SIG-M5 treated with dmso at 0.1 percent for 504 hours (cell line): ENCODE data around the gene CREB5.

ENCODE experiments used
- DNase-seq: peaks from one replicate; lab custom pipeline; 2025; ENCODE audit not compliant: unreplicated experiment; lab: John Stamatoyannopoulos, UW

Gene CREB5

GRCh38 chr7:28703037-28703765 lies 290.9 kb downstream of the CREB5 start:
- DNase-seq, result no peak

- no peak for DNase-seq
Observed at GRCh38 chr7:28704706-28705105, 292.4 kb downstream of the CREB5 start.

- DNase-seq, result no peak
Observed at GRCh38 chr7:28705350-28705749, 293.0 kb downstream of the CREB5 start.

GRCh38 chr7:28706584-28706983 lies 294.3 kb downstream of the CREB5 start:
- no peak for DNase-seq

- no peak for DNase-seq
Observed at GRCh38 chr7:28707291-28707690, 295.0 kb downstream of the CREB5 start.

- DNase-seq, result no peak
Observed at GRCh38 chr7:28708033-28708951, 296.0 kb downstream of the CREB5 start.

- no peak for DNase-seq
Observed at GRCh38 chr7:28709748-28710147, 297.4 kb downstream of the CREB5 start.

GRCh38 chr7:28711114-28711513 lies 298.8 kb downstream of the CREB5 start:
- no peak for DNase-seq

- no peak for DNase-seq
Observed at GRCh38 chr7:28714459-28715120, 302.3 kb downstream of the CREB5 start.

GRCh38 chr7:28717445-28718054 lies 305.2 kb downstream of the CREB5 start:
- no peak for DNase-seq

GRCh38 chr7:28718055-28718481 lies 305.8 kb downstream of the CREB5 start:
- DNase-seq, result no peak

- DNase-seq, result no peak
Observed at GRCh38 chr7:28718545-28718944, 306.2 kb downstream of the CREB5 start.

GRCh38 chr7:28722684-28723083 lies 310.4 kb downstream of the CREB5 start:
- DNase-seq, result no peak

- DNase-seq, result no peak
Observed at GRCh38 chr7:28723336-28723735, 311.0 kb downstream of the CREB5 start.

- no peak for DNase-seq
Observed at GRCh38 chr7:28724563-28724962, 312.2 kb downstream of the CREB5 start.

GRCh38 chr7:28725045-28725642 lies 312.8 kb downstream of the CREB5 start:
- no peak for DNase-seq

- no peak for DNase-seq
Observed at GRCh38 chr7:28725911-28726310, 313.6 kb downstream of the CREB5 start.

GRCh38 chr7:28726555-28726954 lies 314.2 kb downstream of the CREB5 start:
- no peak for DNase-seq

GRCh38 chr7:28729281-28729680 lies 317.0 kb downstream of the CREB5 start:
- no peak for DNase-seq

- DNase-seq, result no peak
Observed at GRCh38 chr7:28729727-28730126, 317.4 kb downstream of the CREB5 start.
